Type B pancreatic cell (in vitro differentiated cells): ENCODE data around the gene DENND4C. TPM values are rescaled to one million over a fixed set of nuclear protein-coding genes. Genes with fewer than 3 reads are reported as not detected.

Source experiments
- DNase-seq: peaks from one replicate; pipeline ENCODE4 v3.0.0; 2021; ENCODE audit warnings: mixed read lengths; ENCODE audit not compliant: unreplicated experiment; ENCODE audit errors: extremely low spot score
- H3K27ac Mint-ChIP-seq: 2 replicates; pipeline ENCODE4 v1.8.0; 2021; ENCODE audit warnings: mild to moderate bottlenecking, mixed read lengths
- H3K27me3 Mint-ChIP-seq: 2 replicates; pipeline ENCODE4 v1.8.0; 2021; ENCODE audit warnings: mixed read lengths
- H3K36me3 Mint-ChIP-seq: 2 replicates; pipeline ENCODE4 v1.8.0; 2021; ENCODE audit warnings: mixed read lengths
- H3K4me1 Mint-ChIP-seq: one replicate; pipeline ENCODE4 v1.8.0; 2021; ENCODE audit warnings: mixed read lengths; ENCODE audit not compliant: unreplicated experiment
- H3K4me3 Mint-ChIP-seq: 2 replicates; pipeline ENCODE4 v1.8.0; 2021; ENCODE audit warnings: mild to moderate bottlenecking, mixed read lengths
- H3K9me3 Mint-ChIP-seq: 2 replicates; pipeline ENCODE4 v1.8.0; 2021; ENCODE audit warnings: mixed read lengths
- CTCF ChIP-seq: fragments of 200-600 bp; sonication (generic); conservative IDR thresholded peaks from 2 replicates; pipeline ENCODE4 v1.5.0; 2021; ENCODE audit warnings: antibody characterized with exemption, mild to moderate bottlenecking
- total RNA-seq: library from RNA; stranded (reverse); gene quantifications from 2 replicates; pipeline ENCODE4 v1.2.1, GENCODE V29; 2021; ENCODE audit warnings: low replicate concordance

DENND4C gene
- total RNA-seq, 1 donor from 2014 or later: 36.6 TPM

- Mint-ChIP-seq H3K9me3 (no peaks in the 10 kb centered on the region), H3K27me3 (no peaks in the 10 kb centered on the region), H3K4me1 (peaks cover 6% of the 10 kb centered on the region), H3K36me3 (peaks cover 27% of the 10 kb centered on the region), H3K4me3 (no peak overlapping the region), H3K27ac (no peak overlapping the region)
- DNase-seq: no peak
- no peak for TF ChIP-seq CTCF
Measured at GRCh38 chr9:19269582-19269981, 39.1 kb downstream of the DENND4C start.

- Mint-ChIP-seq H3K27ac (no peak overlapping the region), H3K36me3 (peaks cover 27% of the 10 kb centered on the region), H3K9me3 (no peaks in the 10 kb centered on the region), H3K4me3 (no peak overlapping the region), H3K4me1 (peaks cover 6% of the 10 kb centered on the region), H3K27me3 (no peaks in the 10 kb centered on the region)
- no peak for DNase-seq
- TF ChIP-seq CTCF: no peak
Measured at GRCh38 chr9:19270421-19270949, 40.0 kb downstream of the DENND4C start.

- no peak overlapping the region for H3K4me3 Mint-ChIP-seq
- H3K36me3 Mint-ChIP-seq: peaks cover 27% of the 10 kb centered on the region
- no peak overlapping the region for H3K27ac Mint-ChIP-seq
- no peaks in the 10 kb centered on the region for H3K9me3 Mint-ChIP-seq
- TF ChIP-seq CTCF: no peak
- H3K4me1 Mint-ChIP-seq: peaks cover 6% of the 10 kb centered on the region
- DNase-seq: no peak
- no peaks in the 10 kb centered on the region for H3K27me3 Mint-ChIP-seq
Measured at GRCh38 chr9:19271081-19271480, 40.6 kb downstream of the DENND4C start.

- H3K9me3 Mint-ChIP-seq: no peaks in the 10 kb centered on the region
- peaks cover 6% of the 10 kb centered on the region for H3K4me1 Mint-ChIP-seq
- H3K4me3 Mint-ChIP-seq: no peak overlapping the region
- H3K27me3 Mint-ChIP-seq: no peaks in the 10 kb centered on the region
- H3K36me3 Mint-ChIP-seq: no peaks in the 10 kb centered on the region
- H3K27ac Mint-ChIP-seq: peak overlapping the region; percentile 7
- DNase-seq: no peak
- no peak for TF ChIP-seq CTCF
Measured at GRCh38 chr9:19281801-19282200, 51.3 kb downstream of the DENND4C start.

GRCh38 chr9:19283072-19283710, 52.7 kb downstream of the DENND4C start:
- no peak for DNase-seq
- no peak overlapping the region for H3K27ac Mint-ChIP-seq
- H3K36me3 Mint-ChIP-seq: peaks cover 3% of the 10 kb centered on the region
- no peaks in the 10 kb centered on the region for H3K27me3 Mint-ChIP-seq
- TF ChIP-seq CTCF: no peak
- H3K9me3 Mint-ChIP-seq: no peaks in the 10 kb centered on the region
- H3K4me3 Mint-ChIP-seq: no peak overlapping the region
- H3K4me1 Mint-ChIP-seq: peaks cover 6% of the 10 kb centered on the region
